Bronchus fibroblast of lung (primary cell): ENCODE results near the gene PCSK1N. TPM values are rescaled to one million over a fixed set of nuclear protein-coding genes. Genes with fewer than 3 reads are reported as not detected.

Experiments used
- total RNA-seq: library from RNA; depleted of rRNA; stranded (reverse); fragments of >200 nt; gene quantifications from 2 replicates; pipeline ENCODE4 v1.2.3, GENCODE V29; 2015

Gene PCSK1N
- total RNA-seq, result 0.17 TPM in 1 of 2 replicates, not detected in the other

GRCh38 chrX:48835524-48836329 lies at the start of gene PCSK1N:
PCSK1N (minus strand) TSS chrX:48835610; CDS start chrX:48835532, 78 bp downstream.

DNA sequence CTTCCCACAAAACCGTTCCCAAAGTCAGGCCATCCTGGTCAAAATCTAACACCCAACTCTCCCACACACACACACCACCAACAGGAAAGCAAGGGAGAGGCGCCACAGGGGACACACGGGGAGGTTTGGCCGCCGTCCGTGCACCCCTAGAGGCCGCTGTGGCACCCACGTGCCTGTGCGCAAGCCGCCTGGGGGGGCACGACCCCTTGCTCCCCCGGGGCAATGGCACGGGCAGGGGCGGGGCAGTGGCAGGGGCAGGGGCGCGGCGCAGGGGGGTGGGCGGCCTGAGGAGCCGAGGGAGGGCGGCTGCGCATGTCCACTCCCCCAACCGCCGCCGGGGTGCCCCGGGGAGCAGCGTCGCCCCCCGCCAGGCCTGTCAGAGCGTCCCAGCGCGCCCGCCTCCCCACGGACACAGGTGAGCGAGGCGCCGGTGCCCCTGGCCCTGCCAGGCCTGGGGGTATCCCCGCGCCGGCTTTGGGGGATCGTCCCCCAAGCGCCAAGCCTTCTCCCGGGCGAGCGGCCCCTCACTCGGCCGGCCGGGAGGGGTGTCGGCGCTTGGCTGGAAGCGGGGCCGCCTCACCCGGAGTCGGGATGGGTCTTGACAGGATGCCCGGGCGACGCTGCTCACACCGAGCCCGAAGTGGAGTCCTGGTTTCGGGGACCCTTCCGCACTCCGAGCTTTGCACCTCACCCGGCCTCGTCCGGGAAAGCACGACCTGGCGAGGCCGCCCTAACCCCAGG lies 9.1 kb downstream of the PCSK1N start, which contains the start of gene ERAS:
Gene ERAS (plus strand): TSS at position 379 of the 741 bp plus-strand sequence. CDS start 2,611 bp downstream, outside the sequence.

DNA sequence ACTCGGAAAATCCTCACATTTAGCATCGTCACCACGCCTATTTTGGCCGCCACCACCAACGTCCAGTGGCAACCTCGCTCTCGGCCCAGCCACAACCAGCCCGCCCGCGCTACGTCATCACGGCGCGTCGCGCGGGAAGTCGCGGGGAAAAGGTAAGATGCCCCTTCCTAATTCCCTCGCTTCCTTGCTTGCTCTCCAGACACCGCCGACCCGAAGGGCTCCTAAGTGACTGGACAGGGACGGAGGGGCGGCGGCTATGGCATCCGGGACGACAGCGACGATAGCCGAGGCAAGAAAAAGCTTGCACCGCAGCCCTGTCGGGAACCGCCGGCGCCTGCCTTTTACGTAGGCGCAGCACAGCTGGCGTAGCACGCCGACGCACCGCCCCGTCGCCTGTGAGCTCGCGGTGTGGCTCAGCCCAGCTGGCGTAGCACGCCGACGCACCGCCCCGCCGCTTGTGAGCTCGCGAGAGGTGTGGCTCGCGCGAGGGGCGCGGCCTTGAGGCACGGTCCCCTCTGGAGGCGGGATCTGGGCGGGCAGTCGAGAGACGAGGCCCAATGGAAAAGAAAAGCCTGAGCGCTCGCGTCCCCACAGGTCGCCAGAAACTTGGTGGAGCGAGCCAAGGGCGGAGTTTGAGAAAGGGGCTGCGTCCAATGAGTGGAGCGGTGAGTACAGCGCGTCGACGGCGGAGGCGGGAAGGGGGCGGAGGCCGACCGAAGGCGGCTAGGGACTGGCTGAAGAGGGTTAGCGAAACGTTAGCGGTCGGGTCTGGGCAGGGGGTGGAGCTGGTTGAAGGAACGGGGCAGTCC lies 33.9 kb downstream of the PCSK1N start, which contains the start of gene HDAC6:
Gene HDAC6 (plus strand): TSS at position 788 of the 809 bp plus-strand sequence. CDS start 626 bp downstream, outside the sequence.

GRCh38 chrX:48786341-48786800 lies 49.0 kb downstream of the PCSK1N start, which contains the start of gene GATA1:
GATA1 (plus strand) TSS chrX:48786590; CDS start chrX:48791110, 4,520 bp downstream.

Other genes starting within 250 kb of the PCSK1N start
- 131 and 149 TPM in 2 replicates for gene WDR13, start 238.1 kb downstream of the PCSK1N start, total RNA-seq
- gene WAS, start 151.8 kb downstream of the PCSK1N start, total RNA-seq, result 0.17 and 0.89 TPM in 2 replicates
- gene SUV39H1, start 138.9 kb downstream of the PCSK1N start, total RNA-seq, result 21.7 and 23.6 TPM in 2 replicates
- gene GLOD5, start 73.9 kb downstream of the PCSK1N start, total RNA-seq, result not detected in 2 replicates
- not detected in 2 replicates for gene GATA1, start 49.0 kb downstream of the PCSK1N start, total RNA-seq
- gene HDAC6, start 33.5 kb downstream of the PCSK1N start, total RNA-seq, result 42.8 and 51.6 TPM in 2 replicates
- gene ERAS, start 9.1 kb downstream of the PCSK1N start, total RNA-seq, result not detected in 2 replicates
- gene TIMM17B, start 62.2 kb upstream of the PCSK1N start, total RNA-seq, result 58.7 and 71.3 TPM in 2 replicates
- gene PQBP1, start 62.3 kb upstream of the PCSK1N start, total RNA-seq, result 68.1 and 77.9 TPM in 2 replicates
- gene SLC35A2, start 76.0 kb upstream of the PCSK1N start, total RNA-seq, result 30.9 and 35.3 TPM in 2 replicates
- 10.9 and 11.9 TPM in 2 replicates for gene PIM2, start 83.4 kb upstream of the PCSK1N start, total RNA-seq
- gene OTUD5, start 122.0 kb upstream of the PCSK1N start, total RNA-seq, result 37.0 and 38.7 TPM in 2 replicates
- 1.3 TPM in 2 replicates for gene KCND1, start 136.2 kb upstream of the PCSK1N start, total RNA-seq
- gene GRIPAP1, start 166.7 kb upstream of the PCSK1N start, total RNA-seq, result 10.8 and 11.0 TPM in 2 replicates
- 46.1 and 51.9 TPM in 2 replicates for gene TFE3, start 207.7 kb upstream of the PCSK1N start, total RNA-seq
- gene CCDC120, start 223.4 kb upstream of the PCSK1N start, total RNA-seq, result 0.50 and 1.5 TPM in 2 replicates
- 25.6 and 32.1 TPM in 2 replicates for gene PRAF2, start 238.4 kb upstream of the PCSK1N start, total RNA-seq
- 45.6 and 47.2 TPM in 2 replicates for gene WDR45, start 244.3 kb upstream of the PCSK1N start, total RNA-seq